K562 (cell line): Measurements from ENCODE around the gene PUS7. TPM values are rescaled to one million over a fixed set of nuclear protein-coding genes. Genes with fewer than 3 reads are reported as not detected.

ENCODE experiments used
- ATAC-seq: fragments of 200-7000 bp; cut with Tn5 transposase; 3 replicates; pipeline ENCODE4 v1.9.1; 2020; ENCODE audit warnings: moderate library complexity
- BruUV-seq: library from RNA; stranded (reverse); fragments of 400-500 nt; replicated peaks from 2 replicates; lab custom pipeline; 2021; lab: Mats Ljungman, UMichigan
- CTCF ChIA-PET: fragments of 300-600 bp; formaldehyde crosslinking; extraction: SDS; loops from one replicate; lab custom pipeline; 2021; ENCODE audit warnings: low intra/inter-chr PET ratio; lab: Yijun Ruan, JAX
- POLR2A ChIA-PET: fragments of 300-600, 350-650 bp; sonication (Branson Sonifier 250); formaldehyde crosslinking; extraction: SDS; loops from one replicate; lab custom pipeline; 2021; ENCODE audit warnings: antibody characterized with exemption, inconsistent platforms; lab: Yijun Ruan, JAX
- DNase-seq, 4 experiments: peaks; one replicate each; pipeline versions ENCODE4 v3.0.0 to v3.0.0-alpha.2; 2011 to 2018; ENCODE audit warnings: low spot score in 3 of 4, mixed read lengths in 3 of 4; ENCODE audit errors: extremely low read depth in 1 of 4
- FAIRE-seq: peaks from 2 replicates; lab custom pipeline; 2011; peaks lifted over from hg19 to GRCh38; lab: Jason Lieb, UNC
- H2AFZ ChIP-seq: 2 replicates; pipeline ENCODE4 v1.6.0; 2011; ENCODE audit warnings: low read depth, low read length, control low read depth, inconsistent platforms
- H3K27ac ChIP-seq: fragments of 200-600 bp; 3 replicates; pipeline ENCODE4 v1.8.0; 2011; ENCODE audit warnings: low read depth, mild to moderate bottlenecking, control low read depth, inconsistent platforms, low read length, moderate library complexity, mixed read lengths; ENCODE audit errors: extremely low read depth
- H3K27me3 ChIP-seq, 2 experiments: fragments of 300-600 bp in 1 of 2; 2 replicates in 1 of 2; 3 replicates in 1 of 2; pipeline versions ENCODE4 v1.6.0 to v1.8.0; 2011; ENCODE audit warnings: inconsistent platforms in 2 of 2, low read length in 2 of 2, mild to moderate bottlenecking in 1 of 2, mixed read lengths in 1 of 2, moderate library complexity in 1 of 2; ENCODE audit not compliant: control insufficient read depth in 2 of 2, insufficient read depth in 2 of 2
- H3K36me3 ChIP-seq: fragments of 300-600 bp; 3 replicates; pipeline ENCODE4 v1.8.0; 2011; ENCODE audit warnings: mild to moderate bottlenecking, low read length, inconsistent platforms; ENCODE audit not compliant: control insufficient read depth, insufficient read depth
- H3K4me1 ChIP-seq, 2 experiments: fragments of 200-600 bp in 1 of 2; replicated peaks in 1 of 2; 2 replicates in 1 of 2; 3 replicates in 1 of 2; pipeline versions ENCODE4 v1.5.1 to v1.8.0; 2011; ENCODE audit warnings: inconsistent platforms in 2 of 2, low read length in 2 of 2, mild to moderate bottlenecking in 1 of 2, mixed read lengths in 1 of 2, moderate library complexity in 1 of 2; ENCODE audit not compliant: control insufficient read depth in 2 of 2, insufficient read depth in 2 of 2
- H3K4me2 ChIP-seq: 2 replicates; pipeline ENCODE4 v1.6.1; 2011; ENCODE audit warnings: low read length, control low read depth, inconsistent platforms, mixed read lengths; ENCODE audit not compliant: insufficient read depth
- H3K4me3 ChIP-seq: fragments of 200-600 bp; sonication (generic), shearing (Covaris generic); 2 replicates; pipeline ENCODE4 v1.5.1; 2016; ENCODE audit warnings: control low read depth, inconsistent platforms
- H3K79me2 ChIP-seq: fragments of 200-600 bp; 3 replicates; pipeline ENCODE4 v1.8.0; 2011; ENCODE audit warnings: low read length, inconsistent platforms; ENCODE audit not compliant: control insufficient read depth, insufficient read depth
- H3K9ac ChIP-seq, 2 experiments: 2 replicates each; pipeline versions ENCODE4 v1.6.0 to v1.6.1; 2011; ENCODE audit warnings: low read depth in 2 of 2, low read length in 2 of 2, control low read depth in 1 of 2, inconsistent platforms in 1 of 2, mild to moderate bottlenecking in 1 of 2, mixed read lengths in 1 of 2; ENCODE audit not compliant: insufficient read depth in 1 of 2
- H3K9me1 ChIP-seq: one replicate; pipeline ENCODE4 v1.6.0; 2011; ENCODE audit warnings: inconsistent platforms, mild to moderate bottlenecking, low read length, moderate library complexity; ENCODE audit not compliant: control insufficient read depth, insufficient read depth
- H3K9me3 ChIP-seq: replicated peaks from 2 replicates; pipeline ENCODE4 v1.5.1; 2011; ENCODE audit warnings: low read depth, low read length, inconsistent platforms; ENCODE audit not compliant: control insufficient read depth, insufficient read depth
- H4K20me1 ChIP-seq: replicated peaks from 2 replicates; pipeline ENCODE4 v1.6.1; 2011; ENCODE audit warnings: low read length, inconsistent platforms, mixed read lengths; ENCODE audit not compliant: control insufficient read depth, insufficient read depth
- ATF7 ChIP-seq: fragments of 450-650 bp; IDR thresholded peaks from 2 replicates; pipeline ENCODE4 v1.7.1; 2014; ENCODE audit warnings: mild to moderate bottlenecking, moderate library complexity
- BACH1 ChIP-seq: fragments of 200-800 bp; sonication (Bioruptor generic); IDR thresholded peaks from 2 replicates; pipeline ENCODE4 v1.6.1; 2016; ENCODE audit warnings: missing genetic modification characterization, missing compliant biosample characterization
- CXXC5 ChIP-seq: fragments of 250-450 bp; sonication (Bioruptor Pico); IDR thresholded peaks from 2 replicates; pipeline ENCODE4 v1.8.0; 2022; ENCODE audit warnings: inconsistent platforms, mild to moderate bottlenecking, moderate library complexity
- MXI1 ChIP-seq: IDR thresholded peaks from 2 replicates; pipeline ENCODE4 v1.6.1; 2011; ENCODE audit warnings: low read depth, mild to moderate bottlenecking, improper control_type of control experiment, low read length
- NFE2 ChIP-seq: IDR thresholded peaks from 2 replicates; pipeline ENCODE4 v1.6.1; 2014; ENCODE audit warnings: antibody characterized with exemption, low read depth
- PCBP2 ChIP-seq: fragments of 200-400 bp; formaldehyde crosslinking; IDR thresholded peaks from 2 replicates; pipeline ENCODE4 v1.6.1; 2018; ENCODE audit warnings: low read length, low read depth, mild to moderate bottlenecking, moderate library complexity; ENCODE audit not compliant: poor library complexity, severe bottlenecking
- RBM17 ChIP-seq: fragments of 200-400 bp; formaldehyde crosslinking; IDR thresholded peaks from 2 replicates; pipeline ENCODE4 v1.6.1; 2017; ENCODE audit warnings: low read depth, mild to moderate bottlenecking, low read length, borderline replicate concordance
- XRCC3 ChIP-seq: fragments of 450-650 bp; IDR thresholded peaks from 2 replicates; pipeline ENCODE4 v1.6.1; 2017; ENCODE audit warnings: mild to moderate bottlenecking, moderate library complexity
- ZC3H11A ChIP-seq: IDR thresholded peaks from 2 replicates; pipeline ENCODE4 v1.6.1; 2012; ENCODE audit warnings: low read depth, low read length, improper control_type of control experiment
- ZKSCAN8 ChIP-seq: fragments of 200-800 bp; sonication (Bioruptor generic); IDR thresholded peaks from 2 replicates; pipeline ENCODE4 v1.6.1; 2016; ENCODE audit warnings: missing genetic modification characterization, missing compliant biosample characterization
- ZSCAN32 ChIP-seq: fragments of 450-650 bp; formaldehyde crosslinking; IDR thresholded peaks from 2 replicates; pipeline ENCODE4 v1.4.0; 2020; ENCODE audit warnings: mild to moderate bottlenecking, moderate library complexity
- WGBS: fragments of 100-300 bp; shearing (Covaris generic); methylation state at CpG from one replicate; pipeline ENCODE4 v1.1.6; 2016; ENCODE audit warnings: low coverage, mixed read lengths; ENCODE audit not compliant: insufficient coverage; ENCODE audit errors: missing lambda C conversion rate; 5-methylcytosine and 5-hydroxymethylcytosine counted together
- in situ Hi-C: fragments of 300-500 bp; cut with MboI; formaldehyde crosslinking; loops from 4 replicates; pipeline ENCODE4 v1.15.0; 2018; ENCODE audit warnings: inconsistent platforms, mixed read lengths
- intact Hi-C: fragments of 100-400 bp; cut with micrococcal nuclease; formaldehyde crosslinking; loops from 2 replicates; pipeline ENCODE4 v1.14.2; 2022
- polyA plus RNA-seq, 8 experiments: library from polyadenylated mRNA; depleted of rRNA in 4 of 8; stranded (reverse) in 5 of 8; unstranded in 3 of 8; fragments of >200 nt; fragmentation: Nextera tagmentation in 2 of 8; fragmentation: Illumina TruSeq in 1 of 8; extraction: Ambion mirVana in 2 of 8; extraction: Trizol in 1 of 8; gene quantifications; 2 replicates each; pipeline versions ENCODE4 v1.2.1 to v1.2.3, GENCODE V29; 2011 to 2014; ENCODE audit warnings: inconsistent platforms in 1 of 8, missing spikeins in 1 of 8
- total RNA-seq, 7 experiments: library from RNA; depleted of rRNA in 6 of 7; stranded (reverse); fragments of >200 nt in 6 of 7; fragmentation: Illumina TruSeq in 2 of 7; extraction: Trizol in 2 of 7; gene quantifications; 2 replicates each; pipeline versions ENCODE4 v1.2.1 to v1.2.3, GENCODE V29; 2011 to 2021; ENCODE audit warnings: low replicate concordance in 1 of 7

The PUS7 gene
- total and polyA plus RNA-seq, 9 of the 15 experiments (the other 6 are each of a cell fraction or from before 2014, with no cell fraction given) = 15.1 to 95.6 (median 63.2) TPM

DNA sequence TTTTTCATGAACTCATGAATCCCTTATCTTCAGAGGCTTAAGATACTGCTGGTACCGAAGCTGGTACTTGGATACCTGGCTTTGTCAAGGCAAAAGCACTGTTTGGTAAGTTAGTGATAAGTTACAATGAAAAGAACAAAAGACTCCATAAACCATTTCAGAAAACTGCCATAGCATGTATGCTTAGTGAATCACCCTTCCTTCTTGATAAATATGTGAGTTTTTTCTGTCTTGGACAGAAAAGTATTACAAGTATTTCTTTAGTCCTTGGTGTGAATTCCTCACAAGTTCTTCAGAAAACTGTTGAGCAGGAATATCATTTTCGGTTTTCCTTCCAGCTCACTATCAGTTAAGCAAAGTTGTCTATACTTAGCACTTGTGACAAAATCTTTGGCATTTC is 25.6 kb downstream of the PUS7 start:
- 50% methylated on average over 2 of the region's 2 CpGs for WGBS
- no peak overlapping the region for H3K27ac ChIP-seq
- no peaks in the 10 kb centered on the region for H3K9me3 ChIP-seq
- DNase-seq (no peak), ATAC-seq (no peak), FAIRE-seq (no peak)
- no peak overlapping the region for H3K4me3 ChIP-seq
- CTCF ChIA-PET = no interaction called here
- H3K4me1 ChIP-seq = no peaks in the 10 kb centered on the region
- POLR2A ChIA-PET = interaction anchor here (0.6 to 1.4 kb wide), 5 partner anchors 12 to 104 kb away, joined by 3 read pairs; partner anchors contain the start of gene RINT1
- TF ChIP-seq ATF7 (no peak), NFE2 (no peak), ZKSCAN8 (CRISPR knock-in tag) (no peak), ZC3H11A (no peak), MXI1 (no peak), XRCC3 (no peak)
- no TSS peak for BruUV-seq
- in situ Hi-C loops = no loop called here
- peaks cover 78% of the 10 kb centered on the region for H3K36me3 ChIP-seq
- H3K9me1 ChIP-seq = no peaks in the 10 kb centered on the region
- H3K27me3 ChIP-seq = no peaks in the 10 kb centered on the region
- H3K4me2 ChIP-seq = no peak overlapping the region
- intact Hi-C loops = no loop called here
- no peaks in the 10 kb centered on the region for H4K20me1 ChIP-seq
- no peak overlapping the region for H2AFZ ChIP-seq
- no peak overlapping the region for H3K9ac ChIP-seq
- H3K79me2 ChIP-seq = no peaks in the 10 kb centered on the region

DNA sequence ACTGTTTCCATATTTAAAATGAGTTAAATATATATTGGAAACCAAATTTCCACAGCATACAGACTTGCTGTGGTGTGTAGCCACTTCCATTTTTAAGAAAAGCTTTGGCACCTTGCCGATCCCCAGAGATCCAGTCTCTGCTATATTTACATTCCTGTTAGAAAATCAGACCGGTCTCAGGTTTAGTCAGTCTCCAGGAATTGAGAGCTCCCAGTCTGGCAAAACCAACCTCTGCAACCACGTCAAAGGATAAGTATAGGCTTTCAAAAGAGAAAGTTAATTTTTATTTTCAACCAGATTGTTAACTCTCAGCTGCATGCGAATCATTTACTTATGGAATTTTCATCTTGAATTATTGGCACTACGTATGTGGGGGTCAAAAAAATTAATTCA is 28.2 kb downstream of the PUS7 start:
- Histone ChIP-seq H3K27ac (no peak overlapping the region), H3K4me1 (no peaks in the 10 kb centered on the region)
- no TSS peak for BruUV-seq
- no peak for TF ChIP-seq CXXC5
- TF ChIP-seq BACH1 (tag) = no peak
- TF ChIP-seq ZSCAN32 = no peak
- no peak for TF ChIP-seq RBM17
- no peak for TF ChIP-seq PCBP2
- TF ChIP-seq, all 486 proteins: peak for 0
- WGBS = 97% methylated on average over 5 of the region's 5 CpGs
- no peak overlapping the region for H3K9ac ChIP-seq
- FAIRE-seq = no peak
- no peak for ATAC-seq
- no peaks in the 10 kb centered on the region for H3K9me3 ChIP-seq
- intact Hi-C loops (no loop called here), in situ Hi-C loops (no loop called here)
- peaks cover 77% of the 10 kb centered on the region for H3K36me3 ChIP-seq
- POLR2A ChIA-PET = interaction anchor here (0.8 to 1.1 kb wide), 2 partner anchors 9 to 11 kb away, joined by 3 read pairs; no protein-coding TSS in a partner anchor
- no peak overlapping the region for H3K4me3 ChIP-seq
- H3K9me1 ChIP-seq = no peaks in the 10 kb centered on the region
- no peak overlapping the region for H3K4me2 ChIP-seq
- no peak overlapping the region for H2AFZ ChIP-seq
- H3K27me3 ChIP-seq = no peaks in the 10 kb centered on the region
- H4K20me1 ChIP-seq = no peaks in the 10 kb centered on the region
- DNase-seq = no peak
- CTCF ChIA-PET = no interaction called here
- 0 out of 3 replicates have a peak, but pooled peaks cover 3% of the 10 kb centered on the region for H3K79me2 ChIP-seq
